ENCODE results near the gene SLC24A4. TPM values are rescaled to one million over a fixed set of nuclear protein-coding genes. Genes with fewer than 3 reads are reported as not detected.

The SLC24A4 gene
- total and polyA plus RNA-seq, 2 of the 4 experiments (the other 2 are of a cell fraction) = not detected

DNA sequence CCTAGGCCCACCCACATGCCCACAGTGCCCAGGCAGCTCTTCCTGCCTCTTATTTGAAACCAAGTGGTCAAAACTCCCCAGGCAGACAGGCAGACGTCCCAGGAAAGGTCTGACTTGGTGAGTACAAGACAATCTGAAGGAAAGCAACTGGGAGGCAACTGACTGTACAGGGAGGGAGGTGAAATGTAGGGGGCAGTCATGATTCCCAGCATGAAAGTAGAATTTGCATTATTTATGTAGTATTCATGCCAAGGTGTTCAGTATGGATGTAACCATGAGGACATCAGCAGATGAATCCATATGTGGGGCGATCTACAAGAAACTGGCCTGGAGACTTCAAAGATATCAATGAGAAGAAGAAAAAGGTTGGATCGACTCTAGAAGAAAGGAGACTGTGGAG is 46.1 kb downstream of the SLC24A4 start:
- H2AFZ ChIP-seq (replicated peaks; ENCODE audit: low read length, poor library complexity) = no peak overlapping the region
- in situ Hi-C loops (cut with MboI; ENCODE audit: low sequenced_read_pairs) = no loop called here
- DNase-seq (no peak), ATAC-seq (ENCODE audit: low read depth) (no peak)
- TF ChIP-seq CEBPB (IDR thresholded peaks at IDR 0.05; ENCODE audit: low read depth, low read length) = no peak
- no peak overlapping the region for H3K4me2 ChIP-seq (ENCODE audit: low read depth, low read length)
- BruUV-seq (replicated peaks) = no TSS peak
- POLR2A ChIA-PET (ENCODE audit: unreplicated experiment) = no interaction called here
- H2BK15ac ChIP-seq (ENCODE audit: low read depth, low read length) = no peak overlapping the region
- dilution Hi-C loops (cut with HindIII; ENCODE audit: low sequenced_read_pairs, unreplicated experiment) = no loop called here
- WGBS, 2 experiments (ENCODE audit: extremely low coverage in 2 of 2, insufficient read length in 1 of 2) = 52% methylated on average over 2 of the region's 3 CpGs; no CpG with 5 or more reads in 1 of the 2 experiments
- no peak overlapping the region for H3K9ac ChIP-seq (ENCODE audit: low read depth, low read length)
- no peaks in the 10 kb centered on the region for H3K36me3 ChIP-seq (ENCODE audit: control insufficient read depth, insufficient read depth, low read length)
- no peak overlapping the region for H2AK9ac ChIP-seq (replicated peaks; ENCODE audit: low read depth, low read length, poor library complexity)
- H3K14ac ChIP-seq (replicated peaks; ENCODE audit: low read depth, low read length) = no peak overlapping the region
- no peak overlapping the region for H2AK5ac ChIP-seq (ENCODE audit: low read depth, low read length)
- intact Hi-C loops (cut with micrococcal nuclease) = no loop called here
- no peak overlapping the region for H4K5ac ChIP-seq (ENCODE audit: low read depth, low read length)
- no peaks in the 10 kb centered on the region for H4K20me1 ChIP-seq (ENCODE audit: insufficient read depth, low read length)
- no peak overlapping the region for H4K91ac ChIP-seq (ENCODE audit: insufficient read depth, low read depth, low read length)
- H3K9me1 ChIP-seq (ENCODE audit: insufficient read depth, low read length) = no peaks in the 10 kb centered on the region
- no peaks in the 10 kb centered on the region for H3K79me1 ChIP-seq (ENCODE audit: low read depth in 1 of 2, low read length in 2 of 2)
- H3K27ac ChIP-seq (ENCODE audit: insufficient read depth, low read length) = no peak overlapping the region
- no peak overlapping the region for H3K4ac ChIP-seq (ENCODE audit: low read depth, low read length)
- no peaks in the 10 kb centered on the region for H3K4me1 ChIP-seq (ENCODE audit: control insufficient read depth, insufficient read depth, low read length)
- H3K27me3 ChIP-seq (ENCODE audit: control insufficient read depth, insufficient read depth, low read length) = peaks cover 33% of the 10 kb centered on the region
- no peak overlapping the region for H2BK120ac ChIP-seq (ENCODE audit: low read depth, low read length)
- H2BK5ac ChIP-seq (ENCODE audit: low read depth, low read length, poor library complexity, severe bottlenecking) = no peak overlapping the region
- no peak overlapping the region for H4K8ac ChIP-seq (ENCODE audit: low read depth in 2 of 2, low read length in 2 of 2)
- no peaks in the 10 kb centered on the region for H3K9me3 ChIP-seq (ENCODE audit: control insufficient read depth, insufficient read depth, low read length)
- no peak overlapping the region for H3K18ac ChIP-seq (ENCODE audit: low read depth, low read length)
- no peak overlapping the region for H2BK20ac ChIP-seq (ENCODE audit: low read depth, low read length)
- H3K4me3 ChIP-seq (ENCODE audit: insufficient read depth, low read depth, low read length) = no peak overlapping the region
- H3K56ac ChIP-seq (ENCODE audit: extremely low read depth, insufficient read depth, low read length) = no peak overlapping the region
- CTCF ChIA-PET = no interaction called here
- no peak overlapping the region for H3K23ac ChIP-seq (ENCODE audit: low read depth, low read length)

All from IMR-90 (cell line).